Amniotic epithelial cell (primary cell): ENCODE data around the gene ST6GALNAC6.

Source experiments
- DNase-seq: peaks from one replicate; pipeline ENCODE4 v3.0.0-alpha.2; 2010; ENCODE audit warnings: low read depth

The ST6GALNAC6 gene, protein sequence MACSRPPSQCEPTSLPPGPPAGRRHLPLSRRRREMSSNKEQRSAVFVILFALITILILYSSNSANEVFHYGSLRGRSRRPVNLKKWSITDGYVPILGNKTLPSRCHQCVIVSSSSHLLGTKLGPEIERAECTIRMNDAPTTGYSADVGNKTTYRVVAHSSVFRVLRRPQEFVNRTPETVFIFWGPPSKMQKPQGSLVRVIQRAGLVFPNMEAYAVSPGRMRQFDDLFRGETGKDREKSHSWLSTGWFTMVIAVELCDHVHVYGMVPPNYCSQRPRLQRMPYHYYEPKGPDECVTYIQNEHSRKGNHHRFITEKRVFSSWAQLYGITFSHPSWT

DNA sequence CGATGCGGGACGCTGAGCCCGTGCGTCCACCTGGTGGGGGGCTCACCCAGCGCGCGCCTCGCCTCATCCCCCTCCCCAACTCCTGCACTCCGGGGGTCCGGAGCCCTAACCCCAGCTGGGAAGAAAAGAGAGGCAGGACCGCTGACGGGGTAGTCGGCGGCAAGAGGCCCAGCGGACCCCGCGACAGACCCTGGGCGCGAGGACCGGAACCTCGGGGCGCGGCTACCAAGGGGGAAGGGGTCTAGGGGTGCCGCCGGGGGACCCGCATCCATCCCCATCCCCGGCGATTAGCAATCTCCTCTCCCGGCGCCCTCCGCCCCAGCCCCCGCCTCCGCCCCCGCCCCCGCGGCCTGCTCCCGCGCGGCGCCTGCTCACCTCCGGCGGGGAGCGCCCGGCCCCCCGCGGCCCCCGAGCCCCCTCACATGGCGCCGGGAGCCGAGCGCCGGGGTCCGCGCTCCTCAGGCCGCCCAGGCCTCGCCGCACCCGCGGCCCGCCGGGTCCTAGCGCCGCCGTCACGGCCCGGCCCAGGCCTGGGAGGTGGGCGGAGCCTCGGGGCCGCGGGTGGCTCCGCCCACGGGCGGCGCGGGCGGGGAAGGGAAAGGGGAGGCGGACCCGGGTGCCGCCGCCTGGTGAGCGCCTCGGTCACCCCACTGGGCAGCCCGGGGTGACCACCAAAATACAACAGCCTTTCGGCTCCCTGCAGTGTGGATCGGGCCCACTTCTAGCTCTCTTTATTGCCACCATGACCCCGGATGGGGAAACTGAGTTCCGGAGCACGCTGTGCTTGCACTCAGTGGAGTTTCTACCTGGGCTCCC lies at the start of gene ST6GALNAC6:
ST6GALNAC6 (minus strand) TSS at position 476 of the 816 bp plus-strand sequence. CDS start 1,622 bp downstream, outside the sequence.
- peak; percentile 61 for DNase-seq

DNA sequence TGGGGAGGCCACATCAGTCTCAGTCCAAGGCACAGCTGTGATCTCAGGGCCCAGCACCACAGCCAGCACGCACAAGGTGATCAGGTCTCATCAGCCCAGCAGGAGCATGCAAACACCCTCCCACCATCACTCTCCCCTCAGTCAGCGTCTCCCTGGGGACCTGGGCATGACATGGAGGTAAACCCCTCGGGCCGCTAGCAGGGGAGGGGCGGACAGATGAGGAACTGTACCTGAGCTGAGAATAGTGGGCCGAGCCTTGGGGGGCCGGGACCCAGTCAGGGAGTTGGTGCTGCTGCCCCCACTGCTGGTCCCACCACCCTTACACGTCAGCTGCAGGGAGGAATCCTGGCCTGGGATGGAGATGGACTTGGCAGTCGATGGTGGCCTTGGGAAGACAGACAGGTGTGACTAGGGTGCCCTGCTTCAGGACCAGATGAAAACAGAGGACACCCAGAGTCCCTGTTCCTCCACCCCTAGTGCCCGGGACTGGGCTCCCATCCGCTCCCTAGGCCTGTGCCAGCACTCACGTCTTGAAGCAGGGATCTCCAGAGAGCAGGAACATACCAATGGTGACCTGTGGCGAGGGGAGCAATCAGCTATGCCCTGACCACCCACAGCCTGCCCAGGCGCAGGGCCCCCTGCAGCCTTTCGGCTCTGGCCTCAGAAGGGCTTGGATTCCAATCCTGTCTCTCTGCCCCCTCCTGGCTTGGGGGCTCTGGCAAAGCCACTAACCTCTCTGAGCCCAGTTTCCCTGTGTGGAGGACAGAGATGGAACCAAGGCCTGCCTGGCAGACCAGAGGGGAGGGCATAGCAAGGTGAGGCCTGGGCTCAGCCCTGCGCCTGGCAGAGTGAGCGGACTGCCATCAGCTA lies 48.7 kb upstream of the ST6GALNAC6 start:
- no peak for DNase-seq

DNA sequence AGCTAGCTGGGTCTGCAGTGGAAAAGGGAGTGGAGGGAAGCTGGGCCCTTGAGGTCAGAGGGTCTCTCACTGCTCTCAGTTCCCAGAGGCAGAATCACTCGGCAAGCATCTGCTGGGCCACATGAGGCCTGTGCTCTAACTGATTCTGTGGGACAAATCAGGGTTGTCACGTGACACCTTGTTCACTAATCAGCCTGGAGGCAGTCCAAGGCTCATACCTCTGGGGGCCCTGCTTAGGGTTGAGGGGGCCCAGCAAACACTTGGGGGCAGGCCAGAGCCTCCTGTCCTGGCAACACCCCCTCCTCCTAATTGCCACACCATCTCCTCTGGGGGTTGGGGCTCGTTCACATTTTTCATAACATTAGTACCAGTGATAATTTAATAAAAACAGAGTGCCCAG lies 47.3 kb upstream of the ST6GALNAC6 start:
- no peak for DNase-seq

DNA sequence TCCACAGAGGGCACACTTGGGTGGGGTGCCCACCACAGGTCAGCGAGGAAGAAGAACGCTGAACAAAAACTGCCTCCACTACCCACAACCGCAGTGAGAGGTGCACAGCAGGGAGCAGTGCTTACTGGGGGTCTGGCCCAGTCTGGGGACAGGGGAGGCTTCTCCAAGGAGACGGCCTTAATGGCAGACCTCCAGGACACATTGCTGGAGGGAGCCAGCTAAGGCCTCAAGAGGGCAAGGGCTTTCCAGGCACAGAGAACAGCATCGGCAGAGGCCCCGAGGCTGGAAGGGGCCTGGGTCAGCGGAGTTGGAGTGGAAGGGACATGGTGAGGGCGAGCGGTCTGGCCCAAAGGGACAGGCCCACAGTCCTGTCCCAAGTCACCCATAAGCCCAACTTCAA lies 46.5 kb upstream of the ST6GALNAC6 start:
- no peak for DNase-seq

DNA sequence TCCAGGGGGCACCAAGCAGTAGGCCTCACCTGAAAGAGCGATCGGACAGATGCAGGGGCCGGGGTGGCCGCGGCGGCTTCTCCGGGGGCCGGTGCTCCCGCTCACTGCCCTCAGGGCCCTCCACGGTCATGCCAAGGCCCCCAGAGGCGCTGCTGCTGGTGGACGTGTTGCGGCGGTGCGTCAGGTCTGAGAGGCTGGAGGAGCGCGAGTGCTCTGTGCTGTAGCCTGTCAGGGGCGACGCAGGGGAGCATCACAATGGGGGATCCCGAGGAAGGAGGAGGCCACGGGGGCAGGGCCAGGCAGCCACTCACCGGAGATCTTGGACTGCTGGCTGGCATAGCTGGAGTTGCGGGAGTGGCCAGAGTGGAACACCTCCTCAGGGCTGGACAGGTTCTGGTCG lies 45.9 kb upstream of the ST6GALNAC6 start:
- DNase-seq, result no peak

DNA sequence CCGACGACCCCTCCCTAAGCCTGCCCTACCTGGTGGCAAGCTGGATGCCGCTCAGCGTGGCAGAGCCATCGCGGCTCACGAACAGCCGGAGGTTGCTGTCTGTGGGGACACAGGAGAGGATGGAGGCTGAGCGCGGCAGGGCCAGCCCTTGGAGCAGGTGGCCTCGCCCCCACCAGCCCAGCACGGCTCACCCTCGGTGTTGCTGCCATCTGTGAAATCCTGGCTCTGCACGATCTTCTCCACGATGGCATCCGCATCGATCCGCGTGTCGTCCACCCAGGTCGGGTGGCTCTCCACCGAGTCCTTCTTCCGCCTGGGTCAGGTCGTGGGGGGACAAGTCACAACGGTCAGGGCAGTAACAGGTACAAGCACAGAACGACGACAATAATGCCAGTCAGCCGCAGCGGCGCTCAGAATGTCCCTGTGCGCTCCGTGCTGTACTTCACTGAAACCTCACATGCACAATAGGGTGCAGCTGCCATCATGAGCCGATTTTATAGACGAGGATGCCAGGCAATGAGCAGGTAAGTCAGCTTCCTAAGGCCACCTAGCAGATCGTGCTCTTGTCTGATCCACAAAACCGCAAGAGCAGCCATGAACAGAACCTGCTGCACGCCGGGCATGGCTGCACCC lies 45.3 kb upstream of the ST6GALNAC6 start:
- no peak for DNase-seq

DNA sequence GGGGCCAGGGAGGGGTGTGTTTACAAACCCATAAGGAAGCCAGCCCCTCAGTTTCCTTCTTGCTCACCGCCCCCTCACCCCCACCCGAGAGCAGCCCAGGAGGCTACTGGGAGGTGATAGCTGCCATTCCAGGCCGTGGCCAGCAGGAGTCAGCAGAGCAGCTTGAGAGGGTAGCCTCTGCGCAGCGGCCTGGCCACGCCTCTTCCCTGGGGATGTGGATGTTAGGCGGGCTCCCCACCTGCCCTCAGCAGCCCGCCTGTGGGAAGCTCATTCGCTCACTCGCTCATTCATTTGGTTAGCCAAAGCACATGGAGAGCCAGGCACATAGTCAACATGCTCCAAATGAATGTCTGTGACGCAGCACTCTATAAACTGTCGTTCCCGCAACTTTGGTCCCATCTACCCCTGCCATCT lies 44.3 kb upstream of the ST6GALNAC6 start:
- peak; percentile 62 for DNase-seq

DNA sequence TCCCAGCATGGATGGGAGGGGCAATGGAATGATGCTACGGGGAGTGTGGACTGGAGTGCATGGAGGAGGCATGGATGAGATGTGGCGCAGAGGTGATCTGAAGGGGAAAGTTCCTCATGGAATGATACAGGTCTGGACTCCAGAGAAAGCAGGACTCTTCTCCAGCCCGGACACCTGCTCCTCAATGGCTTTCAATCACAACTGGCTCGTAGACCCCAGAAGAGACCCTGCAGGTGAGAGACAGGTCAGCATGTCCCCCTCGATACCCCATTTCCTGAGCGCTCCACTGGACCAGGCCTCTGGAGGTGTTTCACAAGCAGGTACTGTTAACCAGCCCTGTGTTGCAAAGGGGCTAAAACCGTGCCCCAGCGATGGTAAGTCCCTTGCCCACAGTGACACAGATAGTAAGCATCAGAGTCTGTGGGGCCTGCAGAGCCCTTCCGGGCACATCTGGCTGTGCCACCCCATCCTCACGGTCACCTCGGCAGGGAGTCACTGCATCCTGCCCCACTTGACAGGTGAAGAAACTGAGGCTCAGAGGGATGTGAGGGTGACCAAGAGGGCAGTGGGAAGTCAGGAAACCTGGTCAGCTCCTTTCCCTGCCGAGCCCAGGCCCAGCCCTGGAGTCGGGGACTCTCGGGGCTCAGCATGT lies 43.7 kb upstream of the ST6GALNAC6 start:
- no peak for DNase-seq

DNA sequence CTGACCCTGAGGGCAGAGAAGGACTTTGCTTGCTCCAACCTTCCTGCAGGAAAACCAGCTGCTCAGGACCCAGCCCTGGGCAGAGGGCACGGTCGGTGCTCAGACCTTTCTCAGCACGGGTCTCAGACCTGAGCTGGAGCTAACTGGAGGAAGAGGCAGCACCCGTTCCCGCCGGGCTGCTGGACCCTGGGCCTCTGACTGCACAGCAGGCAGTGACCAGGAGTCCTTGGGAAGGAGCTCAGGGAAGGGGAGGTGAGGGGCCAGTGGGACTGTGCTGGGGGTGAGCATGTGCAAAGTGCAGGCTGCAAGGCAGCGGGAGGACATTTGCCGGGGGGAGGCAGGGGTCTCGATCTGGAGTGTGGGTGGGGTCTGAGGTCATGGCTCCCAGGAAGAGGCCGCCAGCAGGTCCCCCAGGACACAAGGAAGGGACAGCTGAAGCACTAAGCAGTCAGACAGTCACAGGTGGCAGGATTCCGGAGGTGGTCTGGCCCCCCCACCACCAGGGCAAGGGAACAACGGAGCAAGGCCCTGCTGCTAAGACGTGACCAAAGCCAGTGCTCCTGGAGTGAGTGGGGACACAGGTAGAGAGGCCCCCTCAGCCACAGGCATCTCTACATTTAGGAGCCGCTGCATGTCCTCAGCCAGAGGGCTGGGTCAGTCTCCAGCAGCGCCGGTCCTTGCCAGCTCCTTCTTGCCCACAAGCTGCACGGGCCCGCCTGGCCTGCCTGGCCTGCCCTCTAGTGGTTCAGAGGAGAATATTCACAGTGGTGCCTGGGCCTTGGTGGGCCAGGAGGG lies 43.0 kb upstream of the ST6GALNAC6 start:
- peak; percentile 43 for DNase-seq

DNA sequence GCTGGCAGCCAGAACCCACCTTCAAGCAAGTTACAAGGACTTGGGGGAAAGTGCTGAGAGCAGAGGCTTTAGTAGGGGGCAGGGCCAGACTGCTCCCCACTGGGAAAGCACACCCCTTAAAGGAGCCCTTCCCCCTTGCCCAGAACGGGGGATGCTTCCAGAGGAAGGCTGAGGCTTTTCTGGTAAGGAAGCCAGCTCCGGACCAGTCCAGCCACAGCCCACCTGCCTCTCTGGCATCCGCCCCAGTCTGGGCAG lies 42.5 kb upstream of the ST6GALNAC6 start:
- no peak for DNase-seq

DNA sequence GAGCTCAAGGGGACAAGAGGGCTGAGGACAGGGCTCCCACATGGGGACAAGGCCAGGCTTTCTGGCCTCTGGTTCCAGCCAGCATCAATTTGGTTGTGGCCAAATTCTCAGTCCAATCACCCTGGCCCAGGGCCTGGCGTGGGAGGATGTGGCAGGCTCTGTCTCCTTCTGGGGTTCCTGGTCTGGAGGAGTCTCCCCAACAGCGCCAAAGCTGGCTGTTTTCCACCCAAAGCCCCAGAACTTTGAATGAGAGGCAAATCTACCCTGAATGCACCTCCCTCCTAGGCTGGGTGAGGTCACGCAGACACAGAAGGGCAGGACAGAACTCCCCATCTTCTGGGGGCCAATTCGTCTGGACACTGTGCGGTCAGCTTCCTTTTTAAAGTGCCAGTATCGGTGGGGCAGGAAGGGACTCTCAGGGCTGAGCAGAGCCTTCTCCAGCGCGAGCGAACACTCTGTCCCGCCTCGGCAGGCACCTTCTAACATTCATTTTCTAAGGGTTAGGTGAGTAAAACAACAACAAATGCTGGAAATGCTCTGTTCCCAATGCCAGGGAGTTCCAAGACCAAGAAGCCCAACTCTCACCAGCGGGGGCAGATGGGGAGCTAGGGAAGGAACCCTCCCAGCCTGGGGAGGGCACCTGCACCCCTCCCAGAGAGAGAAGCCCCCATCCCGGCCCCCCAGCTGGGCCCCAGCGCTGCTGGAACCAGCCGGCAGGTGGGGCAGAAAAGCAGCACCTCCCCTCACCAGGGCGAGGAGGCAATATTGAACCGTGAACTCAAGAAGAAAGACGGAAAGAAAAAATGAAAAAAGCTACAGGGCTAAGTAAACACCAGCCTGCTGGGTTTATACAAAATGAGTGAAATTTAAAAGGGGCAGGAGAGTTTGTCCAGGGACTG lies 41.9 kb upstream of the ST6GALNAC6 start:
- no peak for DNase-seq

DNA sequence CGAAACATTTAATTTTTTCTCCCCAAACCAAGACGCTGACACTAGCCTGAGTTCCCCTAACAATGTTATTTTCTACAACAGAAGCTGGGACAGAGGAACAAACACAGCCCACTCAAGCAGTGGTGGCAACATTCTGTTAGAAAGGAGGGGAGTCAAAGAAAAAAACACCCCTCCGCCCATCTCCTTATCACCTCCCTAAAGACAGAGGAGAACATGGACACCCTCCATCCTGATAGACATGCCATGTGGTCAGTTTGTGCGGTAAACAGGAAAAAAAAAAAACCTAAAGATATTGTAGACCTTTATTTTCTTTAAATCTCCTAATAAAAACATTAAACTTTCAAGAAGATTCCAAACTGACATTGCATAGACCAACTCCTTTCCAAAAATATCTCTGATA lies 41.2 kb upstream of the ST6GALNAC6 start:
- no peak for DNase-seq

DNA sequence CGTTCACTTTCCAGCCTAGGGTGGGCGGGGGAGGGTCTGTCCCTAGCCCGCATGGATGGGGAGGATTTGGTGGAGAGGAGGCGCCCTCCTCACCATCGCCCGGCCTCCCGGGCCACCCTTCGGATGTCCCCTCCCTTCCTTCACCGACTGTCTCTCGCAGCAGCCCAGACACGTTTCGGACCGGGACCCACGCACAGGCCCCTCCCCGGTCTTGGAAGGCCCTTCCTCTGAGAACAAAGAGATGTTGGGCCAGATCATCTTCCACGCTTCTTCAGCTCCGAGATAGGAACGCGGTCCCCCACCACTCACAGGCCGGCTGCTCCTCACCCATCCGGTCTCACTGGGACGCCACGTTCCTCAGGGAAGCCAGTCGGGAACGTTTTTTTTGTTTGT lies 38.9 kb upstream of the ST6GALNAC6 start:
- DNase-seq, result no peak

DNA sequence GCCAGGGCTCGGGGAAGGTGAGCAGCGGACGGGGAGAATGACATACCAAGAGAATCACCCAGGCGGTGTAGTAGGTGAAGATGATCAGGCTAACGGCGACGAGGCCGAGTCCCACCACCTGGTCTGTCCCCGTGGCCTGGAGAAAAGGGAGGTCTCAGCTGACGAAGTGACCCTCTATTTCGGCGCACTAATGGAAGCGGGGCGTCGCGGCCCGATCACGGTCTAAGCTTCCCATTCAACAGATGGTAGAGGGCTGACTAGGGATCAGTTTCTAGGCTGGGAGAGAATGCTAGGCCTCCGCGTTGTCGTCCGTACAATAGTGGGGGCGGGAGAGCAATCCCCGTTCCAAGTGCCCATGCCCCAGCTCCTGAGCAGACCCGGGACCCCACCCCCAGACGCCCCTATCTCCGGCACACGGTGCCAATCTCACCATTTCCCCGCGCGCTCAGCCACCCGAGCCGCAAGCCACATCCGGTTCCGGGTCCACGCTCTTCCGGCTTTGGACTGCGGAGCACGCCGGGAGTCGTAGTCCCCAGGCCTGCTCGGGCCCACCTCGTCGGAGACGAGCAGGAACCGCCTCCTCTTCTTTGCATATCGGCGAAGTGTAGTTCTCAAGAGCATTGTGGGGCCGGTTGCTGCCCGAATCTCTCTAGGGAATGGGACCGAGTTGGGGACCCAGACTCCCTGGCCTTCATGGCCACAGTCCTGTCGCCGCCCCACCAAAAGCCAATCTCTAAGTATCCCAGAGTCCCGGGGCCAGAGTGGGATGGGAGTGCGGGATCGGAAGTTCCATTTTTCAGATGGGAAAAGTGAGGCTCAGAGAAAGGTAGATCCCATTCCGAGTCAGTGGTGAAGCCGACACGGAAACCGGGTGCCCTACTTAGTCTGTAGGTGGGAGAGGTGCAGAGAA lies 38.2 kb upstream of the ST6GALNAC6 start, which contains the start of gene DPM2:
DPM2 (minus strand) TSS at position 467 of the 910 bp plus-strand sequence; CDS start at position 433, 34 bp downstream.
- peak; percentile 83 for DNase-seq

DNA sequence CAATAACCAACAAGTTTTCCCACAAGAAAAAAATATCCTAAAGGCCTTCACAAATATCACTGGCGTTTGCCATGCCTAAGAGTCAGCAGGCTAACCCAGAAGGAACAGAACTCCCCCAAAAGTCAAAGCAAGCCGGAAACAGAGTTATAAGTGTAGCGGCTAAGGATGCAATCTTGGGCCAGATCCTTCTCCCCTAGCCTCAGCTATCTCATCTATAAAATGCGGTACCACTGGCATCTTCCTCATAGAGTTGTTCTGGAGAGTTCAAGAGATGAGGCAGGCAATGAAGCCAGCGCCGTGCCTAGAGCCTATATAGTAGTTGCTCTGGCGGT lies 37.6 kb upstream of the ST6GALNAC6 start:
- DNase-seq, result no peak

DNA sequence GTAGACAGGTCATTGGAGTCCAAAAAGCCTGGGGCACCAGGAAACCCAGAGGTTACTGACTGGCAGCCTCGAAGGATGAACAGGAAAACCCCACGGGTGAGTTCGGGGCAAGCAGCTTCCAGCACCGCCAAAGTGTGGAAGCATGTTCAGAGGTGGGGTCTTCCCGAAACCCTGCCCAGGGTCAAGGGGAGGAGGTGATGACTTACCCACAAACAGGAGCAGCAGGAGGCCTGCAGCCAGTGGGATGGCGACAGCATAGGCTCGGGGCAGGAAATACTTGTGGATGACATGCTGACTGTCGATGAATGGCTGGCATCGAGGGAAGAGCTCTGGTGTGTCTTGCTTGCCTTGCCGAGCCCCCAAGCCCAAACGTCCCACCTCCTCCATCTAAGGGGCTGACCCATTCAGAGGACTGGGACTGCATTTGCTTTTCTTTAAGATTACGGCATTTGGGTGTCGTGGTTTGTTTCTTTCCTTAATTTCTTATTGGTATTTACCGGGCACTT lies 37.0 kb upstream of the ST6GALNAC6 start:
- DNase-seq, result no peak

DNA sequence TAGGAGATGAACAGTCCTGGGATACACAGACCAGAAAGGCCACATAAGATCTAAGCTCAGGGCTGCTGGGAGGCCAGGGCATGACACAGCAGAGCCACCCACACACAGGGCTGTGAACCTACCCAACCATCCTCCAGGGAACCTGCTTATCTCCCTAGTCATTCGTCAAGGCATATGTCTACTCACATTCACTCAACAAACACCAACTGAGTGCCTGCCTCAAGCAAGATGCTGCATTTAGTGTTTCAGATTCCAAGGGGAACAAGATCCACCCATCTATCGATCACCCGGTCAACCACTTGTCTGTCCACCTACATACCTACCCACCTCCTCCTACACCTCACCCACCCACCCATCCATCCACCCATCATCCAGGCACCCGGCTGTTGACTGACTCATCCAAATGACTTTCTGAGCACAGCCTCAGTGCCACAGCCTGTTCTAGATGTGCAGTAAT lies 36.4 kb upstream of the ST6GALNAC6 start:
- DNase-seq, result peak; percentile 47

DNA sequence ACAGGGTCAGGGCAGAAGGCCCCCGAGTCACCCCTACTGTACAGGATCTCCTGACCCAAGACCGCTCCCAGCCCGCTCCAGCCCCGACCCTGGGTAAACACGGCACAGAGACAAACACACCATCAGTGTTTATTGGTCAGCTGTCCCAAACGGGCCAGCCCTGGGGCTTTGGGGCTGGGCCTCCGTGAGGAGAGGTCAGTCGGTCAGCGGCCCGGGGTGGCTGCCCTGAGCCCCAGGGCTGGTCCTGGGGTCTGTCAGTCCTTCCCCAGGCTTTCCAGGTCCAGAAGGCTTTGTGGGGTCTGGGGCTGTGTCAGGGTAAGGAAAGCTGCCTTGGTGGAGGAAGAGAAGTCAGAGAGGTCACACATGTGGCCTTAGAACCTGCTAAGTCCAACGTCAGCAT lies 35.6 kb upstream of the ST6GALNAC6 start:
- no peak for DNase-seq
